Stimulated activated CD8-positive, alpha-beta memory T cell treated with anti-CD3 and anti-CD28 coated beads, Interleukin-4, amount 100 ng/mL, for 48 hours (primary cell): ENCODE measurements around the gene PIWIL4.
"Not testable (repeated sequence)": the region's sequence is repeated elsewhere in the genome, so short reads cannot be mapped to it uniquely, and the experiment has no call there.

Source experiments
- DNase-seq: peaks from one replicate; pipeline ENCODE4 v3.0.0-alpha.2; 2020

PIWIL4 gene

GRCh38 chr11:94639901-94640721, 72.9 kb downstream of the PIWIL4 start:
- DNase-seq: no peak

GRCh38 chr11:94641167-94641761, 74.1 kb downstream of the PIWIL4 start:
- DNase-seq: no peak

DNA sequence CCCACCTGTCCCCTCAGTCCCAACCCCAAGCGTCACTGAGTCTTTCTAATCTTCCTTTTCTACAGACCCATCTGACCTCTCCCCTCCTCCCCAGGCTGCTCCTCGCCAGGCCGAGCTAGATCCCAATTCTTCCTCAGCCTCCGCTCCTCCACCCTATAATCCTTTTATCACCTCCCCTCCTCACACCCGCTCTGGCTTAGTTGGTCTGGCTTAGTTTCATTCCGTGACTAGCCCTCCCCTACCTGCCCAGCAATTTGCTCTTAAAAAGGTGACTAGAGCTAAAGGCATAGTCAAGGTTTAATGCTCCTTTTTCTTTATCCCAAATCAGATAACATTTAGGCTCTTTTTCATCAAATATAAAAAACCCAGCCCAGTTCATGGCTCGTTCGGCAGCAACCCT, 76.0 kb downstream of the PIWIL4 start:
- DNase-seq: not testable (repeated sequence)

DNA sequence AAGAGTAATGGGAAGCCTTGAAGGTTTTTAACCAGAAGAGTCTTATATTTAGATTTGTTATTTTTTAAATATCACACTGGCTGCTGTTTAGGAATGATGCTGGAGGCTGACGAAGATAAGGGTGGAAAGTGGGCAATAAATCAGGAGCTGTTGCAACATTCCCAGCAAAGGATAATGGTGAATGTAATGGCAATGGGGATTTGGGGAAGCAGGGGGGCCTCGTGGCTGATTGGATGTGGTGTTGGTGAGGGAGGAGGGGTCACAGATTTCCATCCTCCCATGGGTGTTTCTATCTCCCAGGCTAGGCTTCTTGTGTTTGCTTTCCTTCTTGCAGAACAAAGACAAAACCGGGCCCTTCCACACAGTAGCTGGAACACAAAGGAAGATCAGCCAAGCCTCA, 80.8 kb downstream of the PIWIL4 start:
- no peak for DNase-seq

DNA sequence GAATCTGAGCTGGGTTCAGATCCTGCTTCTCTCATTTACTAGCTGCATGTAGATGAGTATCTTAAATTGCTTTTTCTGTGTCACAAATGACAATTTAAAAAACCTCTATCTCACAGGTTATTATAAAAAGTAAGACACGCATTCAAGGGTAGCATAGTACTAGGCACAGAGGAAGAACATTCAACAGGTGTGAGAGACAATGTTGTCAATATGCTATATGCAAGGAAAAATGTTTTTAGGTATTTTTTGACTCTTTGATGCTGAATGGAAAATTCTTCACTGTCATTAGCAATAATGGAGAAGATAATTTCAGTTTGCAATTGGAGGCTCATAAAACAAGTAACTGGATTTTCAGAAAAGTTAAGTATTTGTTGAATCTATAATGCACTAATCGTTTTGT, 81.6 kb downstream of the PIWIL4 start:
- no peak for DNase-seq

DNA sequence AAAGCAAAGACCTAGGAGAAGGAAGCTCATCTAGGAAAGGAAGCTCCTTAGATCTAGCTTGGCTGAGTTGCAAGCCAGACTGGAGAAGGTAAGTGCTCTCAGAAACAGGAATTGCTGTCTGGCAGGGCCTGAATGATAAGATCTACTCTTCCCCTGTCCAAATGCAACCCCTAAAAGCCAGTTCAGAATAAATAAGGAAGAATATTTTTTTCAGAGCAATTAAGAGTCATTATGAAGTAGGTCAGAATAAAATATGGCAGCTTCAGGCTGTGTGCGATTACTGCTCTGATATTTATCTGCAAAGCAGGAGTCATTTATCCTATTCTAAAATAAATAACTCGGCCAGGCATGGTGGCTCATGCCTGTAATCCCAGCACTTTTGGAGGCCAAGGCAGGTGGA, 82.1 kb downstream of the PIWIL4 start:
- no peak for DNase-seq

GRCh38 chr11:94649964-94650623, 82.9 kb downstream of the PIWIL4 start:
- DNase-seq: no peak

DNA sequence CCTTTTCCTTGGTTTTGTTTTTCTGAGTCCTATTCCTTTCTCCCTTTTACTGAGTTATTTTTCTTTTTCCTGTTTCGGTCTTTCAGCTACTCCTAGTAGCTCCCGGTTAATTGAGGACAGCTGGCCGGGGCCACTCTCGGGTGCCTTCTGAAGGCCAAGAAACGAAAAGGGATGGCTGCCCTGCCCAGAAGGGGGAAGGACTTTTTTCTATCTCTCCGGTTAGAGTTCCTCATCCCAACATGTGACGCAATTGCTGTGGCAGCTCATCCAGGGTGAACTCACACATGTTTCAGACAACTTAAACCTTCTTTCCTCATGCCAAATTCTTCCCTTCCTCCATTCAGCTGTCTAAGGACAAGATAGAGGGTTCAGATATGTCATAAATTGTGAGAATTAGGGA, 83.6 kb downstream of the PIWIL4 start:
- DNase-seq: no peak

DNA sequence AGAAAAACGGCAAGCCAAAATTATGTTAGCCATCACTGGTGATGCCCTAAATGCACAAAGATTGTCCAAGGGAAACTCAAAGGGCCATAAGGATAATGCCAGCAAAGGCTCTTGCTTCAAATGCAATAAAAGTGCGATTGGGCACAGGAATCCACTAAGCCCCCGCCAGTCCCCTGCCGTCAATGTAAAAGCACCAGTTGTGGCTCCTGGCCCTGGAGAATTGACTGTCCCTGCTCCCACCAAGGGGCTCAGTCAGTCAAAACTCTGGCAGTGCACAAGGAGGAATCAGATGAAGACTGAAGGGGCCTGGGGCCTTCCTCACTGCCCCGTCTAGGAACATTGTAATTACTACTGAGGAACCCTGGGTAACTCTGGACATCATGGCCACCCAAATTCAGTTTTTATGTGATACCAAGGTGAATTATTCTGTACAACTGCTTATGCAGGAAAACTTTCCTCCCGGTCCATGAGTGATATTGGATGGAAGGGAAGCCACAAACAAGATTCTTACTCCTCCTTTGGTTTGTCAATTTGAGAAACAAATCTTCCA, 85.6 kb downstream of the PIWIL4 start:
- DNase-seq: no peak

DNA sequence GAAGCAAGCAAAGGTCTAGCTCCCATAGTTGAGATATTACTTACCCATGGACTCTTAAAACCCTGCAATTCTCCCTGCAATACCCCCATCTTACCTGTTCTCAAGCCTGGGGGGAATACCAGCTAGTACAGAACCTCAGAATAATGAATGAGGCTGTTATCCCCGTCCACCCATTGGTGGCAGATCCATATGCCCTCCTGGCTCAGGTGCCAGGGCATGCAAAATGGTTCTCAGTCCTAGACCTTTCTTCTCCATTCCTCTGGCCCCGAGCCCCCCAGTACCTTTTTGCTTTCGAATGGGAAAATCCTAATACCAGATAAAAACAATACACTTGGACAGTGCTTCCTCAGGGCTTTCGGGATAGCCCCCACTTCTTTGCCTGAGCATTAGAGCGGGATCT, 86.4 kb downstream of the PIWIL4 start:
- DNase-seq: no peak

GRCh38 chr11:94654201-94654600, 87.0 kb downstream of the PIWIL4 start:
- DNase-seq: no peak

GRCh38 chr11:94655291-94655690, 88.1 kb downstream of the PIWIL4 start:
- DNase-seq: no peak

DNA sequence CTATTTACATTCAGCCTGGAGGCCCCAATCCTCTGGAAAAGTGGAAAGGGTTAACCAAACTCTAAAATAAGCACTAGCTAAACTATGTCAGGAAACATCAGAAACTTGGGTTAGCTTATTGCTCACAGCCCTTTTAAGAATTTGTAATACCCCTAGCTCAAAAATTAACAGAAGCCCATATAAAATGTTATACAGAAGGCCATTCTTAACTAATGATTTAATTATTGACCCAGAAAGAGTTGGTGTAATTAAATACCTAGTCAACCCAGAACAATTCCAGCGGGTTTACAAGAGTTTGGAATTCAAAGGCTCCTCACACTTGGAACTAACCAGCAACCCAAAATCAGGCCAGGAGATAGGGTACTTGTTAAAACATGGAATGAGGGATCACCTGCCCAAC, 88.8 kb downstream of the PIWIL4 start:
- DNase-seq: no peak

DNA sequence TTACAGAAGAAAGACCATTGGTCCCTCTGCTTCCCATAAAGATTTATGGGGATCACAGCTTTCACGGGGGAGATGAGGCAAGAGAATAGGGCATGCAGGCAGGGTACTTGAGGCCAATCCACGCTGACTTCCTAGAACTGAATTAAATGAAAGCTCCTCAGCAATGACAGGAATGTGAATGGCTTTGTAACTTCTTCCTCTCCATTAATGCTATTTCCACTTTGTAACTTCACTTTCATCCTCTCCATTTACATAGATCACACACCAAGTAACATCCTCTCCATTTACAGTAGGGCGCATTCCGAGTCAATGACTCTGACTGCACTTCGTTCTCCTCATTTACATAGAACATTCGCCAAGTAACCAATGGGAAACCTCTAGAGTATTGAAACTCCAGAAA, 89.8 kb downstream of the PIWIL4 start:
- no peak for DNase-seq

GRCh38 chr11:94657629-94658028, 90.5 kb downstream of the PIWIL4 start:
- DNase-seq: no peak

- DNase-seq: no peak
Measured at GRCh38 chr11:94658386-94658785, 91.2 kb downstream of the PIWIL4 start.

GRCh38 chr11:94658888-94659287, 91.7 kb downstream of the PIWIL4 start:
- no peak for DNase-seq

GRCh38 chr11:94661444-94661843, 94.3 kb downstream of the PIWIL4 start:
- DNase-seq: no peak

- DNase-seq: no peak
Measured at GRCh38 chr11:94662065-94662779, 95.1 kb downstream of the PIWIL4 start.

- DNase-seq: no peak
Measured at GRCh38 chr11:94662846-94663390, 95.8 kb downstream of the PIWIL4 start.

GRCh38 chr11:94664346-94664745, 97.2 kb downstream of the PIWIL4 start:
- no peak for DNase-seq

- DNase-seq: no peak
Measured at GRCh38 chr11:94665116-94665659, 98.0 kb downstream of the PIWIL4 start.
